Stimulated activated CD8-positive, alpha-beta memory T cell treated with anti-CD3 and anti-CD28 coated beads, Interleukin-15, amount 100 ng/mL, for 24 hours (primary cell): ENCODE data around the gene MCAM.

ENCODE experiments used
- DNase-seq: peaks from one replicate; pipeline ENCODE4 v3.0.0-alpha.2; 2020; ENCODE audit warnings: low read depth

MCAM gene

GRCh38 chr11:119345685-119346084 is 28.8 kb upstream of the MCAM start:
- DNase-seq, result no peak

GRCh38 chr11:119344291-119345010 is 27.5 kb upstream of the MCAM start:
- DNase-seq, result no peak

GRCh38 chr11:119343726-119344125 is 26.8 kb upstream of the MCAM start:
- DNase-seq, result no peak

- no peak for DNase-seq
Observed at GRCh38 chr11:119342362-119343130, 25.6 kb upstream of the MCAM start.

- no peak for DNase-seq
Observed at GRCh38 chr11:119342023-119342300, 25.0 kb upstream of the MCAM start.

- no peak for DNase-seq
Observed at GRCh38 chr11:119341222-119342022, 24.5 kb upstream of the MCAM start.

GRCh38 chr11:119340335-119341221 is 23.6 kb upstream of the MCAM start, which contains the start of gene C1QTNF5:
TSS of gene C1QTNF5 (minus strand) at chr11:119340883. CDS start at chr11:119340397, 486 bp downstream.
- no peak for DNase-seq

- DNase-seq, result no peak
Observed at GRCh38 chr11:119339589-119340334, 22.8 kb upstream of the MCAM start.

GRCh38 chr11:119338965-119339588 is 22.1 kb upstream of the MCAM start:
- DNase-seq, result no peak

- DNase-seq, result peak; percentile 40
Observed at GRCh38 chr11:119338318-119338890, 21.5 kb upstream of the MCAM start.

- DNase-seq, result no peak
Observed at GRCh38 chr11:119337581-119338317, 20.8 kb upstream of the MCAM start.

GRCh38 chr11:119336744-119337469 is 20.0 kb upstream of the MCAM start:
- DNase-seq, result no peak

- no peak for DNase-seq
Observed at GRCh38 chr11:119335655-119336543, 19.0 kb upstream of the MCAM start.

- no peak for DNase-seq
Observed at GRCh38 chr11:119335091-119335654, 18.2 kb upstream of the MCAM start.

- peak; percentile 71 for DNase-seq
Observed at GRCh38 chr11:119334174-119334930, 17.4 kb upstream of the MCAM start, which contains the start of gene RNF26. TSS of gene RNF26 (plus strand) at chr11:119334527. CDS start at chr11:119335123, 596 bp downstream.

- DNase-seq, result no peak
Observed at GRCh38 chr11:119332111-119332765, 15.3 kb upstream of the MCAM start.
